ENCODE results near the gene PRUNE1. TPM values are rescaled to one million over a fixed set of nuclear protein-coding genes. Genes with fewer than 3 reads are reported as not detected.

PRUNE1 gene

DNA sequence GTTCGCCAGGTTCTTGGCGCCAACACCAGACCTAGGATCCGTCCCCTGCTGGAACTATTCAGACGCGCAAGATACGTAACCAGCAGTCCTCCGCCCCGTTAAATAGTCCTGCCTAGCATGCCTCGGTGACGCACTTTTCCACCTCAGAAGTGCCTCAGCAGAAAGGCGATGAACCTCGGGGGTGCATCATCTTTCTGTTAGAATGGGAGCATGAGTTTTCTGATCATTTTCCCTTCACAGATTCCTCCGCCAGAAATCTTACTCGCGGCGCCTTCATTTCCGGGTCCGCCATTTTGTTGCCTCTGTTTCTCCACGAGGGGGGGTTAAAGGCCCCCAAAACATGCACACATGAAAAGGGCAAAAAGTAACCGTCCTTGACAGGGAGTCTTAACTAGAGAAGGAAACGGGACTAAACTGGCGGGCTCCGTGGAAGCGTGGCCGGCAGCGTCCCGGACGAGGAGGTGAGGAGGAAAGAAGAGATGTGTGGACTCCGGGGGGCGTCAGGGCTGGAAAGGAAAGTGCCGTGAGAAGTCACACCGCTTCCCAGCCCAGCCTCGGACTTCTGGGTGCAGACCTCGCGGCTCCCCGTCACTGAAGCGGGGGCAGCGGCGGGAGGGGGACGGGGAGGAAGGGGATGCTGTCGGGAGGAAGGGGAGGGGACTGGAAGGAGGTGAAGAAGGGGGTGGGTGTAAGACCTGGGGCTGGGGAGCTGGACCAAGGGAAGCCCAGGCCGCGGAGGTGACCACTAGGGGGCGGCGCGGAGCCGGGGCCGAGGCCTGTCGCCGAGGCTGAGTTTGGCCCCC is 62.4 kb downstream of the PRUNE1 start, which contains the start of gene GABPB2:
Gene GABPB2, plus strand, starts transcription at position 288 of the 803 bp plus-strand sequence. CDS start 17,429 bp downstream, outside the sequence.
- Histone ChIP-seq H3K23ac (ENCODE audit: low read length in 2 of 2) (peak within 1 kb of the TSS in 1 of 2 experiments; percentile 85), H3K4me1 (ENCODE audit: control insufficient read depth, insufficient read depth, low read depth, low read length) (peaks cover 4% of the 10 kb centered on the region), H2AFZ (ENCODE audit: low read depth, low read length) (peak within 1 kb of the TSS; percentile 97), H2BK120ac (ENCODE audit: low read depth, low read length) (peak within 1 kb of the TSS; percentile 77), H3K79me1 (replicated peaks; ENCODE audit: low read length, poor library complexity, severe bottlenecking) (peaks cover 4% of the 10 kb centered on the region), H4K8ac (ENCODE audit: low read length) (peak within 1 kb of the TSS; percentile 99), H4K91ac (ENCODE audit: low read length) (peak within 1 kb of the TSS; percentile 96), H3K4me2 (ENCODE audit: low read length, poor library complexity, severe bottlenecking) (peak within 1 kb of the TSS; percentile 9), H3K14ac (ENCODE audit: low read length in 2 of 2) (peak within 1 kb of the TSS; percentile 85 to 93), H2BK5ac (ENCODE audit: low read depth, low read length, poor library complexity, severe bottlenecking) (peak within 1 kb of the TSS; percentile 71), H3K4me3 (ENCODE audit: insufficient read depth in 1 of 2, low read depth in 1 of 2, low read length in 2 of 2) (peak within 1 kb of the TSS; percentile 58 to 92), H3K36me3 (ENCODE audit: control insufficient read depth in 1 of 2, insufficient read depth in 2 of 2, low read depth in 1 of 2, low read length in 2 of 2) (peaks cover 19 to 31% of the 10 kb centered on the region in 2 experiments), H3K9ac (ENCODE audit: low read length) (peak within 1 kb of the TSS; percentile 95), H2BK15ac (ENCODE audit: low read depth, poor library complexity, severe bottlenecking) (peak within 1 kb of the TSS; percentile 44), H2AK5ac (ENCODE audit: low read length, severe bottlenecking) (no peak within 1 kb of the TSS), H3K27ac (ENCODE audit: low read length, poor library complexity, severe bottlenecking) (peak within 1 kb of the TSS; percentile 91), H2BK12ac (ENCODE audit: low read length in 2 of 2) (peak within 1 kb of the TSS in 1 of 2 experiments; percentile 15), H3K9me3 (ENCODE audit: control insufficient read depth, low read length) (no peaks in the 10 kb centered on the region), H3K4ac (ENCODE audit: low read depth in 1 of 2, low read length in 2 of 2) (peak within 1 kb of the TSS; percentile 80 to 93), H3K27me3 (ENCODE audit: control insufficient read depth in 1 of 2, insufficient read depth in 1 of 2, low read length in 2 of 2) (no peaks in the 10 kb centered on the region), H3K18ac (ENCODE audit: low read depth in 1 of 2, low read length in 2 of 2) (peak within 1 kb of the TSS; percentile 97 to 98)
- DNase-seq, result peak; percentile 97
- WGBS, result under 1% methylated on average over 43 of the region's 50 CpGs

DNA sequence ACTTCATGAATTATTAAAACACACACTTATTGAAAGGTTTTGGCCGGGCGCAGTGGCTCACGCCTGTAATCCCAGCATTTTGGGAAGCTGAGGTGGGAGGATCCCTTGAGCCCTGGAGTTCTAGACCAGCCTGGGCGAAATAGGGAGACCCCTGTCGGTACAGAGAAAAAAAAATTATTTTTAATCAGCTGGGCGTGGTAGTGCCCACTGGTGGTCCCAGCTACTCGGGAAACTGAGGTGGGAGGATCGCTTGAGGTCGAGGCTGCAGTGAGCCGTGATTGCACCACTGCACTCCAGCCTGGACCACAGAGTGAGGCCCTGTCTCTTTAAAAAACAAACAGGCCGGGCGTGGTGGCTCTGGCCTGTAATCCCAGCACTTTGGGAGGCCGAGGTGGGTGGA is 64.0 kb downstream of the PRUNE1 start:
- Histone ChIP-seq H3K14ac (ENCODE audit: low read length in 2 of 2) (no peak overlapping the region), H2BK120ac (ENCODE audit: low read depth, low read length) (no peak overlapping the region), H4K8ac (ENCODE audit: low read length) (no peak overlapping the region), H3K4me2 (ENCODE audit: low read length, poor library complexity, severe bottlenecking) (no peak overlapping the region), H3K9me3 (ENCODE audit: control insufficient read depth, low read length) (no peaks in the 10 kb centered on the region), H3K27me3 (ENCODE audit: control insufficient read depth in 1 of 2, insufficient read depth in 1 of 2, low read length in 2 of 2) (no peaks in the 10 kb centered on the region), H2BK15ac (ENCODE audit: low read depth, poor library complexity, severe bottlenecking) (no peak overlapping the region), H2BK5ac (ENCODE audit: low read depth, low read length, poor library complexity, severe bottlenecking) (no peak overlapping the region), H2AFZ (ENCODE audit: low read depth, low read length) (no peak overlapping the region), H3K18ac (ENCODE audit: low read depth in 1 of 2, low read length in 2 of 2) (no peak overlapping the region), H2AK5ac (ENCODE audit: low read length, severe bottlenecking) (no peak overlapping the region), H2BK12ac (ENCODE audit: low read length in 2 of 2) (no peak overlapping the region), H3K27ac (ENCODE audit: low read length, poor library complexity, severe bottlenecking) (no peak overlapping the region), H3K9ac (ENCODE audit: low read length) (no peak overlapping the region), H4K91ac (ENCODE audit: low read length) (no peak overlapping the region), H3K4ac (ENCODE audit: low read depth in 1 of 2, low read length in 2 of 2) (no peak overlapping the region), H3K23ac (ENCODE audit: low read length in 2 of 2) (no peak overlapping the region), H3K4me3 (ENCODE audit: insufficient read depth in 1 of 2, low read depth in 1 of 2, low read length in 2 of 2) (no peak overlapping the region), H3K36me3 (ENCODE audit: control insufficient read depth in 1 of 2, insufficient read depth in 2 of 2, low read depth in 1 of 2, low read length in 2 of 2) (peaks cover 11 to 23% of the 10 kb centered on the region in 2 experiments), H3K79me1 (replicated peaks; ENCODE audit: low read length, poor library complexity, severe bottlenecking) (no peaks in the 10 kb centered on the region), H3K4me1 (ENCODE audit: control insufficient read depth, insufficient read depth, low read depth, low read length) (peaks cover 4% of the 10 kb centered on the region)
- 90% methylated on average over 13 of the region's 13 CpGs for WGBS
- no peak for DNase-seq

Small RNA genes lying within 50 kb of the gene (small RNA-seq; reads per million reads assigned to genes)
- gene RNU6-884P (ENCODE audit: low read depth), result not detected
